MCF 10A (cell line): ENCODE measurements around the gene ARL8B. TPM values are rescaled to one million over a fixed set of nuclear protein-coding genes. Genes with fewer than 3 reads are reported as not detected.
"Not testable (repeated sequence)": the region's sequence is repeated elsewhere in the genome, so short reads cannot be mapped to it uniquely, and the experiment has no call there.

Source experiments
- BruUV-seq: library from RNA; stranded (reverse); fragments of 400-500 nt; replicated peaks from 2 replicates; lab custom pipeline; 2021; lab: Mats Ljungman, UMichigan
- CTCF ChIA-PET: fragments of 300-600 bp; sonication (Branson Sonifier 250); formaldehyde crosslinking; extraction: SDS; loops from one replicate; lab custom pipeline; 2021; ENCODE audit warnings: antibody characterized with exemption, inconsistent platforms; lab: Yijun Ruan, JAX
- POLR2A ChIA-PET: fragments of 300-600, 350-650 bp; sonication (Branson Sonifier 250); formaldehyde crosslinking; extraction: SDS; loops from one replicate; lab custom pipeline; 2020; ENCODE audit warnings: antibody characterized with exemption, inconsistent platforms; lab: Yijun Ruan, JAX
- DNase-seq: peaks from one replicate; pipeline ENCODE4 v3.0.0-alpha.2; 2018; ENCODE audit not compliant: unreplicated experiment
- H3K27ac Mint-ChIP-seq: one replicate; pipeline ENCODE4 v1.8.0; 2022; ENCODE audit warnings: mild to moderate bottlenecking, low read depth, mixed read lengths; ENCODE audit not compliant: unreplicated experiment
- H3K27me3 Mint-ChIP-seq: one replicate; pipeline ENCODE4 v1.8.0; 2022; ENCODE audit warnings: mixed read lengths; ENCODE audit not compliant: insufficient read depth, unreplicated experiment
- H3K36me3 Mint-ChIP-seq: one replicate; pipeline ENCODE4 v1.8.0; 2022; ENCODE audit warnings: mild to moderate bottlenecking, moderate library complexity, mixed read lengths; ENCODE audit not compliant: insufficient read depth, unreplicated experiment
- H3K4me1 Mint-ChIP-seq: one replicate; pipeline ENCODE4 v1.8.0; 2022; ENCODE audit warnings: mixed read lengths; ENCODE audit not compliant: insufficient read depth, unreplicated experiment
- H3K4me3 Mint-ChIP-seq: one replicate; pipeline ENCODE4 v1.8.0; 2022; ENCODE audit warnings: mild to moderate bottlenecking, moderate library complexity, mixed read lengths; ENCODE audit not compliant: unreplicated experiment
- H3K9me3 Mint-ChIP-seq: one replicate; pipeline ENCODE4 v1.8.0; 2022; ENCODE audit warnings: mixed read lengths; ENCODE audit not compliant: unreplicated experiment
- intact Hi-C: fragments of 100-400 bp; cut with micrococcal nuclease; formaldehyde crosslinking; loops from 2 replicates; pipeline ENCODE4 v1.14.1; 2022
- total RNA-seq: library from RNA; stranded (reverse); gene quantifications from 2 replicates; pipeline ENCODE4 v1.2.3, GENCODE V29; 2022
- TF ChIP-seq, protein P1 (sequence below): fragments of 200-600 bp; IDR thresholded peaks from one replicate; pipeline ENCODE4 v1.8.0; 2022; ENCODE audit warnings: antibody characterized with exemption, mild to moderate bottlenecking; ENCODE audit not compliant: unreplicated experiment

Gene ARL8B
- total RNA-seq, 1 experiment from 2014 or later = 53.6 TPM

DNA sequence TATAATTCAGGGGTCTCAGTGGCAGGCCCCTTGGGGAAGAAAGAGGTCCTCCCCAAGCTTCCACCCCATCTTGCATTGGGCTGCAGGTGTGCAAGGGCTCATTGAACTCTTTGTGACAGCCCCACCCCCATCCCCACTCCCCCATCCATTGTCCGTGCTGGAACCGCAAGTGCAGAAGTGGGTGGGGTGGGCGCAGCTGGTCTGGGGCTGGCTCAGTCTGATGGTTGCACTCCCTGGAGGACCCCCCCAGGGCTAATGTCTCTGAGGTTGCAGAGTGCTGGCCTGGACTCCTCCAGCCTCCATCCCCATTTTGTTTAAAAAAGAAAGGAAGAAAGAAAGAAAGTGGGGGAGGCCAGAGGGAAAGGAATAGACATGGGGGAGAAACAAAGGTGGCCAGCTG, 42.3 kb upstream of the ARL8B start:
- BruUV-seq = no TSS peak
- TF ChIP-seq, protein P1, sequence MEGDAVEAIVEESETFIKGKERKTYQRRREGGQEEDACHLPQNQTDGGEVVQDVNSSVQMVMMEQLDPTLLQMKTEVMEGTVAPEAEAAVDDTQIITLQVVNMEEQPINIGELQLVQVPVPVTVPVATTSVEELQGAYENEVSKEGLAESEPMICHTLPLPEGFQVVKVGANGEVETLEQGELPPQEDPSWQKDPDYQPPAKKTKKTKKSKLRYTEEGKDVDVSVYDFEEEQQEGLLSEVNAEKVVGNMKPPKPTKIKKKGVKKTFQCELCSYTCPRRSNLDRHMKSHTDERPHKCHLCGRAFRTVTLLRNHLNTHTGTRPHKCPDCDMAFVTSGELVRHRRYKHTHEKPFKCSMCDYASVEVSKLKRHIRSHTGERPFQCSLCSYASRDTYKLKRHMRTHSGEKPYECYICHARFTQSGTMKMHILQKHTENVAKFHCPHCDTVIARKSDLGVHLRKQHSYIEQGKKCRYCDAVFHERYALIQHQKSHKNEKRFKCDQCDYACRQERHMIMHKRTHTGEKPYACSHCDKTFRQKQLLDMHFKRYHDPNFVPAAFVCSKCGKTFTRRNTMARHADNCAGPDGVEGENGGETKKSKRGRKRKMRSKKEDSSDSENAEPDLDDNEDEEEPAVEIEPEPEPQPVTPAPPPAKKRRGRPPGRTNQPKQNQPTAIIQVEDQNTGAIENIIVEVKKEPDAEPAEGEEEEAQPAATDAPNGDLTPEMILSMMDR = no peak
- Mint-ChIP-seq H3K27ac (no peak overlapping the region), H3K4me3 (no peak overlapping the region), H3K27me3 (no peaks in the 10 kb centered on the region), H3K36me3 (no peaks in the 10 kb centered on the region), H3K9me3 (no peaks in the 10 kb centered on the region), H3K4me1 (peaks cover 5% of the 10 kb centered on the region)
- no peak for DNase-seq
- intact Hi-C loops = no loop called here
- CTCF ChIA-PET = interaction anchor here (3.6 kb wide), 1 partner anchor 368 kb away, joined by 10 read pairs; no protein-coding TSS in a partner anchor
- POLR2A ChIA-PET = interaction anchor here (1.6 to 2.1 kb wide), 2 partner anchors 12 to 57 kb away, joined by 4 to 10 read pairs; no protein-coding TSS in a partner anchor

DNA sequence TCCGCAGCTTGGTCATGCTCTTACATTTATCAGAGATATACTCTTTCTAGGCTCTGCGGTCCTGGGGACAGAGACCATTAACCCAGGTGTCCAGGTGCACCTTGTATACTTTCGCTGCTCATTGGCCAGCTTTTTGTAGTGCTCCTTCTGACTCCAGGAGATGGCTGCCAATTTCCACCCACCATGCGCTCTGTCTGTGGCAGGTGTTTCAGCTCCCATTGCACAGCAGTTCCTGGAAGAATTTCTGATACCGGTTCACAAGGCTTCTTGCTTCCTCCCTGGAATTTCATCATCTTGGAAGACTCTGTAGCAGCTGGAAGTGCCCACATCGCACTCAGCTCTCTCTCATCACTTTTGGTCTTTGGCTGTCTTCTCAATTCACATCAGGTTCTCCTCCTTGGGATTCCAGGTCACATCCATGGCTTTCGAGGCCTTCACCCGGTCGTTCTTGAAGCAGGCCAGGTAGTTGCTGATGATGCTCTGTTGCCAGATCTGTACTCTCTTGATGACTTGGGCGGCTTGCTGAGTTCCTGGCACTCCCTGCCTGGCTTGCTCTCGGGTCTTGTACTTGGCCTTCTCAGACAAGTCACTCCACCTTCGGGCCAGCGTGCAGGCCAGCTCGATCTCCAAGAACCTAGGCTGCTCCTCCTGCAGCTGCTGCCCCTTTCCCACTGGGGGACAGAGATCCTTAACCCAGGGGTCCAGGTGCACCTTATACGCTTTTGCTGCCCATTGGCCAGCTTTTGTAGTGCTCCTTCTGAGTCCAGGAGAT, 41.1 kb upstream of the ARL8B start:
- TF ChIP-seq, protein P1 = no peak
- no peaks in the 10 kb centered on the region for H3K9me3 Mint-ChIP-seq
- CTCF ChIA-PET = no interaction called here
- H3K4me3 Mint-ChIP-seq = no peak overlapping the region
- no peak for DNase-seq
- BruUV-seq = no TSS peak
- H3K36me3 Mint-ChIP-seq = no peaks in the 10 kb centered on the region
- intact Hi-C loops = no loop called here
- no peak overlapping the region for H3K27ac Mint-ChIP-seq
- H3K4me1 Mint-ChIP-seq = peaks cover 5% of the 10 kb centered on the region
- POLR2A ChIA-PET = interaction anchor here (0.7 kb wide), 1 partner anchor 456 kb away, joined by 3 read pairs; no protein-coding TSS in a partner anchor
- no peaks in the 10 kb centered on the region for H3K27me3 Mint-ChIP-seq

DNA sequence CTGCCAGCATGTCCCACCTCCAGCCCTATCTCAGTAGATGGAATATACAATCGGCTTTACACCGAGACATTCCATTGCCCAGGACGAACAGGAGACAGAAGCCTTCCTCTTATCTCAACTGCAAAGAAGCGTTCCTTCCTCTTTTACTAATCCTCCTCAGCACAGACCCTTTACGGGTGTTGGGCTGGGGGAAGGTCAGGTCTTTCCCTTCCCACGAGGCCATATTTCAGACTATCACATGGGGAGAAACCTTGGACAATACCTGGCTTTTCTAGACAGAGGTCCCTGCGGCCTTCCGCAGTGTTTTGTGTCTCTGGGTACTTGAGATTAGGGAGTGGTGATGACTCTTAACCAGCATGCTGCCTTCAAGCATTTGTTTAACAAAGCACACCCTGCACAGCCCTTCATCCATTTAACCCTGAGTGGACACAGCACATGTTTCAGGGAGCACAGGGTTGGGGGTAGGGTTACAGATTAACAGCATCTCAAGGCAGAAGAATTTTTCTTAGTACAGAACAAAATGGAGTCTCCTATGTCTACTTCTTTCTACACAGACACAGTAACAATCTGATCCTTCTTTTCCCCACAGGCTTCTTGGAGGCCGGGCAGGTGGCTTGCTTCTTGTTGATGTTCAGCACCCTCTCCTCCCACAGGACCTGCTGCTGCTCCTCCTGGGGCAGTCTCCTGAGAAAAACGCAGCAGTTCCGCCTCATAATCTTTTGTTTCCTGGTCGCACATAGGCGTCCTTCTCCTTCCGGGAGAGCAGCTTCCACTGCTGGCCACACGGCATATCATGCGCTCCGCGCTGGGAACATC, 39.9 kb upstream of the ARL8B start:
- H3K4me3 Mint-ChIP-seq, BruUV-seq, H3K27me3 Mint-ChIP-seq, H3K36me3 Mint-ChIP-seq, intact Hi-C loops, DNase-seq, H3K4me1 Mint-ChIP-seq, H3K9me3 Mint-ChIP-seq, POLR2A ChIA-PET, H3K27ac Mint-ChIP-seq: not testable (repeated sequence)
- CTCF ChIA-PET = interaction anchor here (0.8 to 1.4 kb wide), 2 partner anchors 370 to 429 kb away, joined by 3 to 4 read pairs; no protein-coding TSS in a partner anchor

DNA sequence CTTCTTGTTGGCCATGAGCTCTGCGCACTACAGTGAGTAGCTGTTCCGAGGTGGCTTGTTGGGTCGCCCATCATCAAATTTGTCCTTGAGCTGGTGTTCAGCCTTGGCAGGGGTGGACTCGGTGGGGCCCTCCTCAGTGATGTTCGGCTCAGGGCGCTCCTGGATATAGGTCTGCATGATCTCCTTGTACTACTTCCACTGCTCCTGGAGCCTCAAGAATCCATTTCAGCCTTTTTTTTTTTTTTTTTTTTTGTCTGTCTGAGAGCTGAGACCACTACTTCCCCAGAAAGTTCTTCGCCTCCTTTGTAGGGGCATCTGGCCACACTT, 39.3 kb upstream of the ARL8B start:
- peaks cover 5% of the 10 kb centered on the region for H3K4me1 Mint-ChIP-seq
- no peak overlapping the region for H3K4me3 Mint-ChIP-seq
- ChIA-PET POLR2A (no interaction called here), CTCF (interaction anchor here (0.6 to 1.4 kb wide), 3 partner anchors 34 to 429 kb away, joined by 3 to 4 read pairs (median 3); no protein-coding TSS in a partner anchor)
- no peak overlapping the region for H3K27ac Mint-ChIP-seq
- H3K27me3 Mint-ChIP-seq = no peaks in the 10 kb centered on the region
- TF ChIP-seq, protein P1 = no peak
- intact Hi-C loops = no loop called here
- DNase-seq = no peak
- no peaks in the 10 kb centered on the region for H3K36me3 Mint-ChIP-seq
- H3K9me3 Mint-ChIP-seq = no peaks in the 10 kb centered on the region
- BruUV-seq = no TSS peak
